GM18861 (cell line): Measurements from ENCODE around the gene FLII.
"Not testable (repeated sequence)": the region's sequence is repeated elsewhere in the genome, so short reads cannot be mapped to it uniquely, and the experiment has no call there.

Source experiments
- ATAC-seq: cut with Tn5 transposase; IDR thresholded peaks from one replicate; pipeline ENCODE4 v1.9.1; 2021; ENCODE audit not compliant: unreplicated experiment

Gene FLII

DNA sequence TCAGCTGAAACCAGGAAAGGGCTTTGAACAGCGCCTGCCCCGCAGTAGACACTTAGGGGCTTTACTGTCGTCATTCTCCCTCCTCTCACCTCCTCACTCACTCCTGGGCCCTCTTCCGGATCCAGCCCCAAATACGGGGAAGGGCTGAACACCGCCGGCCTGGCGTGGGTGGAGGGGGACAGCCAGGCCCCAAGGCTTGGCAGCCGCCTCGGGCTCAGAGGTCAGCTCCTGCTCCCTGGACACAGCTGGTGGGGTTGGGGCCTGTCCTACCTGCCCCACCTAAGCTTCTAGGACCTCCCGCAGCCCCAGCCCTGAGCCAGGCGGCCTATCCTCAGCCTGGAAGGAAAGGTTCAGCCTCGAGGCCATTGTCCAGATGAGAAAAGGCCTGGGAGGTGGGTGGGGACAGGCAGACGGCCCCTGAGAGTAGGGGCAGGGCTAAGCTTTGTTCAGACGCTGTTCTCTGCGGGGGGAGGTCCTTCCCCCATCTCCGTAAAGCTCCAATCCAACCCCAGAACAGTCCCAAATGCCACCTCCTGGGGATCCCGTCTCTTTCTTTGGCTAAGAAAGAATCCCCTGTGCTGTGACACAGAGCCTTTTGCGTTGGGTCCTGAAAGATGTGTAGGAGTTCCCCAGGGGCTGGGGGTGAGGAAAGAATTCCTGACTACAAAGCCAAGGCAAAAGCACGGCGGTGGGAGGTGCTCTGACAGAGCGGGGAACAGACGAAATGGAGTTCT is 34.0 kb downstream of the FLII start:
- no peak for ATAC-seq

DNA sequence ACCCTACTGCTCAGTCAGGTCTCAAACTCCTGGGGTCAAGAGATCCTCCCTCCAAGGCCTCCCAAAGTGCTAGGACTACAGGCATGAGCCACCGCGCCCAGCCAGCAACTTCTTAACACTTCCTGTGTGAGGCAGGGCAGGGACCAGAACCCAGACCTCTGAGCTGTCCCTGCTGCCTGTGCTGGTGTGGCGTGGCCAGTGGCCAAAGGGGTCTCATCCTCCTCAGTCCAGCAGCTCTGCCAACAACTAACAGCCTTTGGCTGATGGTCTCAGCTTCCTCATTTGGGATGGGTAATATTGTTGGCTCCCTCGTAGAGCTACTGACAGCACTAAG is 34.5 kb downstream of the FLII start:
- no peak for ATAC-seq

GRCh38 chr17:18218756-18219415 is 39.7 kb downstream of the FLII start:
- no peak for ATAC-seq

DNA sequence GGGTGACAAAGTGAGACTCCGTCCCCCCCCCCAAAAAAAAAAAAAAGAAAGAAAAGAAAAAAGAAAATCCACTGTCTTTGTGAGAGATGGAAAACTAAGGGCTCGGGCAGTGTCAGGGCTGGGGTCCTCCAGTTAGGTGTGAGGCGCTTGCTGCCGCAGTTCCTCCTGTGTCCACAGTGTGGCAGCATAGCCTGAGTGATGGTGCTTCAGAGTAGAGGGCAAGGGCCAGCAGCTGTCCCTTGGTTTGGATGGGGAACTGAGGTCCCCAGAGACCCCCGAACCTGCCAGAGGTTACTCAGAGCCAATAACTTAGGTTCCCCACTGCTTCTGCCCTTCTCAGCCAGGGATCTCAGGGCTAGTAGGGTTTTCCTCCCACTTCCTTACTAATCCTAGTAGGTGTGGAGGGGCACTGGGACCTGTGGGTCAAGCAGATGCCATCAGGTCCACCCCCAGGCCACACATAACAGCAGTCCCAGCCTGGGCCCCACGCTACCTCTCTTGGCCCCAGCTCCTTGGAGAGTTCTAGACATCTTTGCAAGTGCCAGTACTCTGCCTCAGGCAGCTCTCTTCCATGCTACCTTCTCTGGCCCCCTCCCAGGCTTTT is 41.0 kb downstream of the FLII start:
- no peak for ATAC-seq

- not testable (repeated sequence) for ATAC-seq
Observed at GRCh38 chr17:18216906-18217305, 41.6 kb downstream of the FLII start.

- ATAC-seq = no peak
Observed at GRCh38 chr17:18213666-18214270, 44.8 kb downstream of the FLII start.

DNA sequence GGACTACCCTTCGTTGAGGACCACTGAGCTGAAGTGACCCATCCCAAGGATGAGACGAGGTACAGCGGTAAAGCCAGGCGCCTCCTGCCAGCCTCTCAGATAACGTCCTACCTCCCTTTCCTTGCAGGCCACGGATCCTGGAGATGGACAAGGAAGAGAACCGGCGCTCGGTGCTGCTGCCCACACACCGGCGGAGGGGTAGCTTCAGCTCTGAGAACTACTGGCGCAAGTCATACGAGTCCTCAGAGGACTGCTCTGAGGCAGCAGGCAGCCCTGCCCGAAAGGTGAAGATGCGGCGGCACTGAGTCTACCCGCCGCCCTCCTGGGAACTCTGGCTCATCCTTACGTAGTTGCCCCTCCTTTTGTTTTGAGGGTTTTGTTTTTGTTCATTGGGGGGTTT is 50.4 kb downstream of the FLII start:
- no peak for ATAC-seq

DNA sequence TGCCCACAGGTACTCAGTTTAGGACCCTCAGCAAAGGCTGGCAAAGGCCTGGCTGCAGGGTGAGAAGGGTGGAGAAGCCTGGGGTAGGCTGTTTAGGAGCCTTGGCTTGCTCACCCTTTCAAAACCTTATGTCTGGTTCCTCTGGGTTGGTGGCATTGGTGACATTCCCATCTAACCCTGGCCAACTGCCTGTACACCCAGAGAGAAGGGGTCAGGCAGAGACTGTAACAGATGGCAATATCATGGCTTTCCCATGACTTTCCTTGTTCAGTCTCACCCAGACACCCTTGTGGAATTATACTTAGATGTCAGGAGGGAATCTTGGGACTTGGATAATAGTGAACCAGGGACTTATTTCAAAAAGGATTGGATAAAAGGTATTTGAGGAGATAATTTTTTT is 51.6 kb downstream of the FLII start:
- no peak for ATAC-seq

GRCh38 chr17:18205861-18206260 is 52.7 kb downstream of the FLII start:
- no peak for ATAC-seq

GRCh38 chr17:18203308-18203707 is 55.2 kb downstream of the FLII start:
- no peak for ATAC-seq

DNA sequence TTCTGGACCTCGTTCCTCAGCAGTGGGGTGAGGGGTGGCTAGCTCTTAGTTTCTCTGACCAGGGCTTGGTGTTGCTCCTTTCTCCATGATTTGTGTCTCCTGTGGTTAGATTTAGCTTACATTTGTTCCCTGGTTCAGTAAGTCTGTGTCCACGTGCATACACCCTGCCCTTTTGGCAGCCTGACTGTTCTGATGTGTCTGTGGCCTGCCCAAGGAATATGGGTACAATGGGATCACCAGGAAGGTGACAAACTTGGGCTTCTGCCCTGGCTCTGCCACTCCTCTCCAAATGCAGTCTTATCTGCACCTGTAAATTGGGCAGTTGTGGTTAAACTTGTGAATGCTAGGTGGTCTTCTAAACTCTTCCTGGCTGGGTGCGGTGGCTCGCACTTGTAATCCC is 57.4 kb downstream of the FLII start:
- ATAC-seq = no peak

GRCh38 chr17:18198530-18198929 is 60.0 kb downstream of the FLII start:
- ATAC-seq = no peak

GRCh38 chr17:18197535-18198194 is 60.9 kb downstream of the FLII start:
- no peak for ATAC-seq

DNA sequence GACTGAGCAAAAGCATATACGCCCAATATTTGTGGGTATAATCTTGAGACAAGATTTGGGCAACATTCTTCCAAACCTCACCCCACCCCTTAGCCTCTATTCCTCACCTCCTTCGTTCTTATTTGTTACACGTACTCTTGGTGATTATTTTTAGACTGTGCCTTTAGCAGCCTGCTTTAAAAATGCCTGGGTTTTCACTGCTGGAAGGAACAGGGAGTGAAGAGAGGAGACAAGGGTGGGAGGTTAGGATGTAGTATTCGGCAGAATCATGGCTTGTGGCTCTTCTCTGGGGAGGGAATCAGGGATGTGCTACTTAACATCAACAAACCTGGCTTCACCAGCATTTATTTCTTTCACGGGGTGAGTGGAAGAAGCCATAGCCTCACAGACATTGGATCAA is 63.3 kb downstream of the FLII start:
- no peak for ATAC-seq
